NCI-H446 (cell line): ENCODE results near the gene AOPEP.
A peak's percentile ranks its signal among the peaks of the same experiment; 100 is the strongest.

Source experiments
- DNase-seq, 2 experiments: peaks; one replicate each; lab custom pipeline; 2025; lab: John Stamatoyannopoulos, UW

The AOPEP gene

DNA sequence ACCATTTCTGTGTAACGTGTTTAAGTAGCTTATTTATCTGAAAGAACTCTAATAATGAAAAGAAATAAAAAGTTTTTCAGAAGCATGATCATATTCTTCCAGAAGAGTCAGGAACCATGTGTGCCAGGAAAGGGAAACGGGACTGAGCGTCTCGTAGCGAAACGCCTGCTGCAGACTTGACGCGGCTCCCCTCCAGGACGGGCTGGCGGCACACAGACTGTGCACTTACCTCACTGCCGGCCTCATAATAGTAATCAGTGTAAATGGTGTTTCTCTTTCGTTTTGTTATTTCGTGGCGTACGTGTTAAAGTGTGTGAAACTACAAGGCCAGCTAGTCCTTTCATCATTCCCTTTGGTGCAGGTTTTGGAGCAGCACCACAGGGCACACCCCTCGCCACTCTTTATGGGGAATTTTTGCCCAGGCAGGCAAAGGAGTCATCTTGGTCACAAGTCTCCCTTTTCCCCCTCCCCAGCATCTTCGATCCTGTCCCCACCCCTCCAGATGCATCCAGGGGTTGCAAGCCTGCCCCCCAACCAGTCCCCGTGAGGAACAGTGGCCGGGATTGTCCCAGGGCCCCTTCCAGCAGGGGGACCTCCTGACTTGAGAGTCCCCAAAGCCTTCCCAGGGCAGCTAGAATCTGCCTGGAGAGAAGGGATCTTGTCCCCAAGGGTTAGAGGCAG, 357.9 kb downstream of the AOPEP start:
- no peak for DNase-seq

- no peak for DNase-seq
Observed at GRCh38 chr9:95085036-95085770, 358.7 kb downstream of the AOPEP start.

DNA sequence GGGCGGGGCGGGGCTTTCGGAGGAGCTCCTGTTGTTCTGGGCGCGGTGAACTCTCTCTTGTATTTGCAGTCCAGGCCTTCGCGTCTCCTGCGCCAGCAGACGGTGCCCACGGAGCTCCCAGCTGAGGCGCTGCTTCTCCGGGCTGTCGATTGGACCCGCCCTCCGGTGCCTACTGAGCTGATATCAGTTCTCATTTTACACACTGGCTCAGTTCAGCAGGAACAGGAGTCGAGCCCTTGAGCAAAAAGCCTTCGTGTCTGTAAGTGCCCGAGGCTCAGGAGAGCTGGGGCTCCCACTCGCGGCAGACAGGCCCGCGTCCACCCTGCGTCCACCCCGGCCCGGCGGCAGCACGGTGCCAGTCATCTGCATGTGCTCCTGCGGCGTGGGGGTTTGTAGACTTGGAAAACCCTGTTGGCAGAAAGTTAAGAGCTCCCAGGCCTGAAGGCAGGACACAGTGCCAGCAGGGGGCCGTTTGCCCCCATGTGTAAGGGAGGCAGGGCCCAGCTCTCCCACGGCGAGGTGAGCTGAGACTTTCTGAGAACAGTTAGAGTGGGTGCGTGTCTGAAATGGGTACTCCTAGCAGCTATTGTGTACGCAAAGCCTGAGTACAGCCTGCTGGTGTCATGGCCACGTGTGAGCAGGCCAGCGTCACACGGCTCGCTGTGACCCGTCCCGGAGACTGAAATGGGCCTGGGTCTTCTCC, 359.5 kb downstream of the AOPEP start:
- DNase-seq = no peak

DNA sequence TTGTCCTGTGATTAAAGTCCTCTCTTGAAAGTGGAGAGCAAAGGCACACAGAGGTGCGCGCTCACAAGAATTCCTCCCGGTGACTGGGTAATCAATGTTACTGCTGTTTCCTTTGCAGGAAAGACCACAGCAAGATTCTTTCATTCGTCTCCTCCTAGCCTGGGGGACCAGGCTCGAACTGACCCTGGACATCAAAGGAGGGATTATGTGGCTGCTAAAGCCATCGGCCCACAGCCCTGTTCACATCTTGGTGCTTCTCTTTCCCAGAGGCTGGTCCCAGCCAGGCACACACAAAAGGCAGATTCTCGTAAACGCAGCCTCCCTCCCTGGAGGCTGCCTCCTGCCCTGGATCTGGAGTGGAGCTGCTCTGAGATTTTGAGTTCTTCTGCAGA, 360.1 kb downstream of the AOPEP start:
- DNase-seq = no peak

DNA sequence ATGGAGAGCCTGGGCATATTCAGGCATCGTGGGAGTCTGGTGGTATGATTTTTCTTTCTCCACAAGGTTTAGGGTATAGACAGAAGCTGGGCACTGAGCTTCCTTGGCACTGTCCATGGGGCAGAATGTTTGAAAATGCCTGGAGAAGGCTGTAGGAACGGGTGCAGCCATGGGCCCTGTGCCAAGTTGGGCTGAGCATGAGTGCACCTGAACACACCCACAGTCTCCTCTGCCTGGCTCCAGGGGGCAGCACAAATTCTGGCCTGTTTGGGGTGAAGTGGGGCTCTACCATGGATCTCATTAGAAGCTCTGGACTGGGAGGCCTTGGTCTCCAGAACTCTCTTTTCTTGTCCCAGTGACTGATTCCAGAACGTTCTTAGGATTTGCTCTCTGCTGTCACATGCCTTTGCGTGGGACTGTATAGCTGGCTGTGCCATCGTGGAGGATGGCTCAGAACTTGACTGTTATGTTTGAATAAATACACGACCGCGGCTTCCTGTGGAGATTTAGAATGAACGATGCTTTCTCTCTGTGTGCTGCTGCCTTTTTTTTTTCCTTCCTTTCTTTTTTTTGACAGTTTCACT, 361.3 kb downstream of the AOPEP start:
- DNase-seq = peak in 1 of 2 experiments; percentile 10

GRCh38 chr9:95088421-95089161, 362.1 kb downstream of the AOPEP start:
- no peak for DNase-seq

DNA sequence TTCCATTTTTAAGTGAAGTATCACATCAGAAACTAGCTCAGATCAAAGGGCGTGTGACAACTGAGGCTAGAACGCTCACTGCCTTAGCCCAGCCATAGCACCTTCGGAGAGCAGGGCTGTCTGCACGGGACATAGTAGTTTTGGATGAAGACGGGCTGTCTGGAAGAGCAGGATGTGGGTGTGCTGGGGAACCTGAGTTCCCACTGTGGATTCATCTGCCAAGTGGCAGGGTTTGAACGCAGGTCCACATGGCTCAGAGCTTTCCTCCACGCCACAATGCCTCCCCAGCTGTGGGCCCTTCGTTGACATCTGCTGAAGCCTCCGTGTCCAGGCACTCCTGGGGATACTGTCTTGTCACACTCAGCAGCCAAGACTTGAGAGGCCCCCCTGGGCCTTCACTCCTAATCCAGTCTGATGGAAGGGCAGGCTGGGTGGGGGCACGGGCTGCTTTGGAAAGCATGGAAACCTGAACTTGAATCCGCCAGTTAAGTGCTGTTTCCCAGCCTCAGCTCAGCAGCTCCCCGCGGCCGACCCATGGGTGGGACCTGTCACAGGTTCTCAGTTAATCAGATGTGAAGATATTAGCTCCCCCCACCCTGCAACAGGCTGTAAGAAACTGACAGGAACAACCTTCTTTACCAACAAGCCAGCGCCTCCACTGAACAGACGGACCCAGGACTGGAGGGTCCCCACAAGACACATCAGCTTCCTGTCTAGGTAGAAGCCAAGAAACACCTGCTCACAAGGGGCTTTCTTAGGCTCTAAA, 362.9 kb downstream of the AOPEP start:
- DNase-seq = no peak

- no peak for DNase-seq
Observed at GRCh38 chr9:95090023-95090791, 363.7 kb downstream of the AOPEP start.

- no peak for DNase-seq
Observed at GRCh38 chr9:95090871-95091577, 364.5 kb downstream of the AOPEP start.

- DNase-seq = no peak
Observed at GRCh38 chr9:95091601-95092261, 365.2 kb downstream of the AOPEP start.

GRCh38 chr9:95092262-95093072, 366.0 kb downstream of the AOPEP start:
- no peak for DNase-seq

DNA sequence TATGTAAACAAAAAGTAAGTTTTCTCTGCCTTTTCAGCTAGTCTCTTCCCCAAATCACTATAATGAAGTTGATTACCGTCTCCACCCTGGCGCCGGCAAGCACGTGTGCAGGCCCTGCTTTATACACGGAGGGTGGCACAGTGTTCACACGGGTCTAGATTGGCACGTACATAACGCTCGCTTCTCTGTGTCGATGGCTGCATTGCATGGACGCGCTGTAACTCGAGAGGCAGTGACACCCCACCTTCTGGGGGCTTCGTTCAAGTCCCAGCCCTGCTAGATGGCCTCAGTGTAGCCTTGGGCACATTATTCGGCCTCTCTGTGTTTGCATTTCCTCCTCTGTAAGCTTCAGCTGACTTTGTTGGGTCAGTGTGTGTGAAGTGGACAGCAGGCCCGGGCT, 367.1 kb downstream of the AOPEP start:
- DNase-seq = no peak

DNA sequence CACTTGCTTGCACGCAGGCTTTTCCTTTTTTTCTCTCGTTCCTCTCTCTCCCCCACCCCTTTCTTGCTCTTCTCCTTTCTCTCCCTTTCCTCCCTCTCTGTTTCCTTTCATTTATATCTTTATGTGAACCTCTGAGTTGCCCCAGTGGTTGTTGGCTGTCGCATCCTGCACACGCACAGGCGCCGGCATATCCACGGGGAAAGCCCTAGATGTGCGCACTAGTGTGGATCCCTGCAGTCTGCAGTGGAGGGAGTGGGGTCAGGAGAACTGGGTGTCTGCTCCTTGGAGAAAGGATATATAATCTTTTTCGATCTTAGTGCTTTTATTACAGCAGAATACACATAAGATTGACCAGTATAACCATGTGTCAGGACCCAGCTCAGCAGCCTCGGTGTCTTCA, 367.5 kb downstream of the AOPEP start:
- DNase-seq = no peak

DNA sequence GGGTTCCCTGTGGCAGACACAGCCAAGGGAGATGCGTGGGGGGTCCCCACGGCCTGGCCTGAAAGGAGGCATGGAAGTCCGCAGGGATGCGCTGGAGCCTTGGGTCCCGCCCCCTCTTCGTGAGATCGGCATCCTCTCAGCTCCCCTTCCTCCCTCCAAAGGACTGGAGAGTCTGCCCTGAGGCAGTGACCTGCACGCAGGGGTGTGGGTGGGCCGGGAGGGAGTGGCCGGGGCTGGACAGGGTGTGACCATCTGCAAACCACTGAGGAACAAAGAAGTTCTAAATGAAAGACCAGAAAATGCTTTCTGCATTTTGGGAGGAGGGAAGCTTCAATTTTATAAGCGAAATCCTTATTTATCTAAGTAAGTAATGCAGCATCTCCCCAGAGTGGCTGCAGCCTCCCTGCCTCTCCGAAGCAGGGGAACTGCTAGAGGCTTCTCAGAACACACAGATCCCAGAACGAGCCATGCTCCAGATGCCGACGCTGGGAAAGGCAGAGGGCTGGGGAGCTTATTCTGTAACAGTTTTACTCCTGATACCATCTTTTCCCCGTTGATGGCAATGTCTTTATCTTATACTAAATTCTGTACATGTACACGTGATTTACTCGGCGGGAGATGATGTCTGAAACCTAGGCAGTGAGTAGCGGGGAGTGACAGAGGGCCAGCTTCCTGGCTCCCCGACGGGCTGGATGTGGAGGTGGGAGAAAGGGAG, 369.3 kb downstream of the AOPEP start:
- DNase-seq = no peak

GRCh38 chr9:95096381-95096780, 369.9 kb downstream of the AOPEP start:
- DNase-seq = no peak

DNA sequence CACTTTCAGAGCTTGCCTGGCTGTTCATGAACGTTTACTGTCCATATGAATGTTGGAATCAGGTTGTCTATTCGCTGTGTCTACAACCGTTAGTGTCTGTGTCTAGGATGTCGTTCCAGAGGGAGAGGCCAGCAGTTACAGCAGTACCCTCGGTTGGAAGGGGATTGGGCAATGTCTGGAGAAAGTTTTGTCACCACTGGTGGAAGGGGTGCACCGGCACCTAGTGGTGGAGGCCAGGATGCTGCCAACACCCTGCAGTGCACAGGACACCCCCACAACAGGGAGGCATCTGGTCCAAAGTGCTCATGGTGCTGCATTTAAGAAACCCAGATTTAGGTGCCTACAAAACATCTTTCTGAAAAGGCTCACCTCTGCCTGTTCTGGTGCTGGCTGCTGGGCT, 370.3 kb downstream of the AOPEP start:
- no peak for DNase-seq

GRCh38 chr9:95097279-95097678, 370.8 kb downstream of the AOPEP start:
- DNase-seq = no peak
